GM18907 (cell line): ENCODE data around the gene ITPR1.

Source experiments
- ATAC-seq: cut with Tn5 transposase; IDR thresholded peaks from one replicate; pipeline ENCODE4 v1.9.1; 2021; ENCODE audit warnings: mild to moderate bottlenecking, moderate library complexity; ENCODE audit not compliant: unreplicated experiment

Gene ITPR1

DNA sequence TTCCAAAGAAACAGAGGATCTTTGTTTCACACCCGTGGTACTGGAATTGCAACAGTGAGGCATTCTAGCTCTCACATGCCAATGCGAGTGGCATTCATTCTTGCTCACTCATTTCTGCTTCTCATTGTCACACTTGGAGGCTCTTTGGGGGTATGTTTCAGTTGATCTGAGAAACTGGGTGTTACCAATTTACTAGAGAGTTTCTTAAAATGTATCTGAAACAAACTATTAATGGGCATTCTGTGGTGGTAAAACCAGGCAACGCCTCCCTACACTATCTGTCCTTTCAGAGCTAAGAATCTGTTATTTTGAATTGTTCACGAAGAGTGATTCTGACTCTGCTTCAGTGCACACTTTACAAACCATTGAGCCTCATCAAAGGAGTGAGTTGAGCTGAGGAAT is 345.5 kb downstream of the ITPR1 start:
- peak; percentile 79 for ATAC-seq

DNA sequence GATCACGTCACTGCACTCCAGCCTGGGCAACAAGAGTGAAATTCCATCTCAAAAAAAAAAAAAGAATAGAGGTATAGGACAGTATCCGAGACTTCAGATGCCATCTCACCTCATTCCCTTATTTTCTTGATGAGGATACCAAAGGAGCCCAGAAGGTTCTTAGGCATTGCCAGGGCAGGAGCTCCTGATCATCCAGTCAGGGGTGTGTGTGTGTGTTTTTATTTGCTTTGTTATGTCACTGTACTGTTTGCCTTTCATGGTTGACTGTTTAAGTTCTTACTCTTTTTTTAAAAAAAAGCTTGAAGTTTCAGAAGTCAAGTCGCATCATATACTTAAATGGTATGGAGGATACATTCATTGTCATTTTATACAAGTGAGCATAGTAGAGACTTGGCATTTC is 346.1 kb downstream of the ITPR1 start:
- ATAC-seq, result no peak

DNA sequence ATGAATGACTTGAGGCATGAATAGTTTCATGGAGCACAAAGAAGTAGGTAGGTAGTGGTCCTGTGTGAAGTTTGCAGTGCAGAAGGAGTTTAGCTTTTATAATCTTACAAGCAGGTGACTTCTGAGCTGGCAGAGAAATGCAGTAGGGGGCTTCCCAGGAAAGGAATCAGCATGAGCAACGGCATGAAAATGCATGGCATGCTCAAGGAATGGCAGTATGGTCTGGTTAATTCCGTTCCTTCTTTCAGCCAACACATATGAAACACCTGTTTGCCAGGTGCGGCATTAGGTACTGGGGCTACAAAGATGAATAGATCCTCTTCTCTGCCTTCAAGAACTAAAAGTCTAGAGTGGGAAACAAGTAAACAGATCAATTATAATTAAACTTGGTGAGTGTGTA is 348.1 kb downstream of the ITPR1 start:
- no peak for ATAC-seq

DNA sequence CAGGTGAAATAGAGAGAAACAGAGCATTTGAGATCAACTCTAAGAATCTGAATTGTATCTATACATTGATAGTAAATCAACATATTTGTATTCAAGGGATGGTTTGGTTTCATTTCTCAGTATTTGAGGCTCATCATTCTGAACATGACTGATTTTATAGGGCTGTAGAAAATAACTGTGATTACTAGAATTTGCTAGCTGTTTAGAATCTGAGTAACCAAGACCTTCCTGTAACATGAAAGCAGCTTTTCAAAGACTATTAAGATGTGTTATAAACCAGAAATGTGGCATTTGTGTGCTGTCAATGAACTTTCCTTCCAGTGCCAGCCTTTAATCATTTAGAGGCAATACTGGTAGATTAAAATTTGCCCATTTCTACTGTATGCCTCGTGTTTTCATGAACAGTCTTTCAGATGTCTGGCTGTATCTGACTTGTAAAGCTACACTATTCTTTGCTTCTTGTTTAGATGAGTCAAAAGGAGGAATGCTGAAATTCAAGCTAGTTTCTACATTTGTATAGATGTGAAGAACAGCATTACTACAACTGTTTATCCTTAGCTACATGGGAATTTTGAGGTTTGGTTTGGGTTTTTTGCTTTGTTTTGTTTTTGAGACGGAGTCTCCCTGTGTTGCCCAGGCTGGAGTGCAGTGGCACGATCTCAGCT is 348.8 kb downstream of the ITPR1 start:
- ATAC-seq, result no peak

DNA sequence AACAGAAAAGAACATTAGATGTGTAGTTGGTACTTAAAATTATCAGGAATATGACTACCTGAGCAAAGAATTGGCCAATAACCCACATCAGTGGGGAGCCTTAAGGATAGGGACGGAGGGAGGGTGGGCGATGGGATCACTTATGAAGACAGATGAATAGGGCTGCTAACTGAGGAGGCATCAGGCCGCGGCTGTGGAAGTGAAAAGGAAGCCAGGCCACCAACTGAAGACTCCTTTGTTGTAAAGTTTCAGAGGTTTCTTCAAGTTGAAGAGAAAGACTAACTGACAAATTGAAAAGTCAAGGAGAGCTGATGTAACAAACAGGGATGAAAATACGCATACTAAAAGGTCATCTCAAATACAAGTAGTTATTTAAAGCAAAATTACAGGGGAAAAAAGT is 350.5 kb downstream of the ITPR1 start:
- no peak for ATAC-seq

DNA sequence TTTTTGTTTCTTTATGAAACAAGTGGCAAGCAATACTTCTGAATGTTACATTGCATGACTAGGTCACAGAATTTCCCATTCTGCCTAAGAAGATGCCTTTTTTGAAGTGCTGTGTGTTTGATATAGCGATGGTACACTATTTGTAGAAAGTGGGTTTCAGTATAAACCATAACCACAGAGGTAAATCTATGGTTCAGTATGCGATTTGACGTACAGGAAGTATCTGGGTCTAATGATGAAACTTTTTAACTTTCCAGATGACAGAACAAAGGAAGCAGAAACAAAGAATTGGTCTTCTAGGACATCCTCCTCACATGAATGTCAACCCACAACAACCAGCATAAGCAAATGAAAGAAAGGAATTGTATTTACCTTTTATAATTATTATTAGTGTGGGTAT is 352.7 kb downstream of the ITPR1 start:
- ATAC-seq, result peak; percentile 87

DNA sequence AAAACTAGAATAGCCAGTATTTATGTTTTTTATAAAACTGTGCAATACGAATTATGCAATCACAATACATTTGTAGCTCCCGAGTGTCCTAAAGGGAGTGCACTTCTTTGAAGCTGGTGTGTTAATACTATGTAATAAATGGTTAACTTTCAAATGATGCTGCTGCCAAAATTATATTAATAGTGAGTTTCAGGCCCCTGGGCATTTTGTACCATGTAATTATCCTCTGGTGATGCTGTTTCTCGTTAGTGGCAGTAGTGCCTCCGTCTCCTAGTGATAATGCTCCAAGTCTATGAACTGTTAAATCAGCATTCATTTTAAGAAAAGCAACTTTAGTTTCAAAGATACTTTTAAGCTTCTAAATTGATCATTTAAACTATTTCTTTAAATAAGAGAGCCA is 353.4 kb downstream of the ITPR1 start:
- no peak for ATAC-seq

DNA sequence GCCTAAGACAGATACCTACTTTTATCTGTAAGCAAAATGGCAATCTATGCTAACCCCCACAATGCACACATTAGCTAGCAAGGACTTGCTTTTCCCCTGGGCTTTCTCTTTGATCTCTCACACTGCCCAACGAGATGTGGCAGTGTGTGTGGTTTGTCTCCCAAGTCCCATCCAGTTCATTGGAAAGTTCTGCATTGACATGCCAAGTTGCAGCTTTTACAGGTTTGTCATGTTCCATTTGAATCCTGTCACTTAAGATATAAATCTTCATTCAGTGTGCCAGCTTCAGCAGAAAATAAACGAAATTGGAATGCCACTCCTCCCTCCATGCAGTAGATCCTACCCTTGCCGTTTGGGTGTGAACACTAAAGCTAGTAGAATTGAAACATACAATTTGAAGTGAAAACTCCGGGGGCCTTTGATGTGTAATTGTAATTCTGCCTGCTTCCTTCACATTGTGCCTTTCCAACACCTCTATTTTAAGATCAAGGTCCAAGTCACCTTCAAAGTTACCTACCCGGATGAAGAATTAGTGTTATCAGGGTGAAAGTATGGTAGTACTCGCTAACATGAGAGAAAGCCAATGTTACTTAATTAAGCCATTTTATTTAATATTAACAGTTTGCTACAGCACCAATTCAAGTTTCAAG is 355.2 kb downstream of the ITPR1 start:
- ATAC-seq, result no peak

DNA sequence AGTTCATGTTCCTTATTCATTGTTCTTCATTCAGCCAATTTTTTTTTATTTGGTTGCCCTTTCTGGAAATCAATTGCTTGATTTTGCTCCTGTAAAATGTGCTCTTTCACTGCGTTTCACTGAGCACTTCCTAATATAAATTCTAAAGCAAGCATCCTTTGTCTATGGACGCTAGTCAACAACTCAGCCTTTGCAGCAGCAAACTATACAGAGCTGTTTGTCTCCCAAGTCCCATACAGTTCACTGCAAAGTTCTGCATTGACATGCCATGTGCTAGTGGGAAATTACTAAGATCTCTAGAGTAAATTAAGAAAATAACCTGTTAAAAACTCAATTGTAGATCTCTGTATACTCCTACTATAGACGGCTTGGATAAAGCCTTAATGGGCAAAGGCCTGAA is 356.0 kb downstream of the ITPR1 start:
- ATAC-seq, result no peak

DNA sequence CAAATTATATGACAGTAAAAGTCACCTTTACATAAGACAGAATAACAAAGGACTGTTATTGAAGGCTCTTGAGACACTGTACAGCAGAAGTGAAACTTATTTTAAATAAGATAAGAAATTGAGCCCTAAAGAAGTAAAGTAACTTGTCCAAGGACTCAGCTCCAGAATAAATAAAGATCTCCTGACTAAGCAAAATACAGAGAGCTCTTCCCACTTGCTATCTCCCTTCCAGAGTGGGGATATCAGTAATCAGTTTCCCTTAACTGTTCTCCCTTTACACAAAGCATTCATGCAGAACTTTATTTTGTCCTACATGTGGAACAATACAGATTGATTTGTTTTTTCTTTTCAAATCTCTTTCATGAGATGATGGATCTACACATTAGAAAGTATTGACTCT is 356.6 kb downstream of the ITPR1 start:
- ATAC-seq, result no peak

DNA sequence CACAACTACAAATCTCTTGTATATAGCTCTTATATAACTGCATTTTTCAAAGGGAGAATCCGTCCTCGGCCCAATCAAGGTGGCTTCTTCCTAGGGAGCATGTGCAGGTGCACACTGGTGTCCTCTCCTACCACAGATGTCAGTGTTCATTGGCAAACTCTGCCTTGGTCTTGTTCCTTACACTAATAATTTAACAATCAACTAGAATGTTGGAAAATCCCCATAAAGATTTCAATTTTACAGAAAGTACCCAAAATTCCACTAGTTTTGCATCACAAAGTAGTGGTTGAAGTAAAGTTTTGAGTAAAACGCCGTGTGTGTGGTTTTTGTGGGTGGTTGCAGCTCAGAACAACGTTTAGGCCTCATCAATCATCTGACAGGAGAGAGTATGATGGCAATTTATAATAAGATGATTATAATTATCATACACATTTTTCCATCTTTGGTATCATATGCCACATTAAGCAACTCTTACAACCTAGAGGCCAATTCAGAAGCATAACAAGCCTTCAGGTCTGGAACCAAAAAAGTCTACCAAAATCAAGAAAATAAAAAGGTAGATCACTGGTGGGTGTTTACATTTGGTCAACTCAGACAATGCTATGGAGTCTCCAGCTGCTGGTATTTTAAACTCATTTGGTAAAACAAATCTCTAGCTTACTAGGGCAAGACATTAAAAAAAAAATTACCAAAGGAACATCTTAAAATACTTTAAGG is 357.2 kb downstream of the ITPR1 start:
- peak; percentile 55 for ATAC-seq

DNA sequence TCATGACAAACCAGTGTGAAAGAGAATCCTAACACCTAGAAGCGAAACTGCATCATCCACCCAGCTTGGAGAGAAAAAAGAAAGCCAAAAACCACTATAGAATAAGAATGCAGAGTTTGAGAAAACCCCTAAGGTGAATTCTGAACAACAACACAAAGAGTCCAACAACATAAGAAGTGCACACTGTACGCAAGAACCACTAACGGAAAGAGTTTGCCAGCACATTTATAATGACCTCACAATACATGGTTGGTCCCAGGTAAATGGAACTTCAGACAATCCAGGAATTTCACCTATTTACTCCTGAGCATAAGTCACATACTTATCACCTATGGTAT is 357.7 kb downstream of the ITPR1 start:
- peak; percentile 51 for ATAC-seq

DNA sequence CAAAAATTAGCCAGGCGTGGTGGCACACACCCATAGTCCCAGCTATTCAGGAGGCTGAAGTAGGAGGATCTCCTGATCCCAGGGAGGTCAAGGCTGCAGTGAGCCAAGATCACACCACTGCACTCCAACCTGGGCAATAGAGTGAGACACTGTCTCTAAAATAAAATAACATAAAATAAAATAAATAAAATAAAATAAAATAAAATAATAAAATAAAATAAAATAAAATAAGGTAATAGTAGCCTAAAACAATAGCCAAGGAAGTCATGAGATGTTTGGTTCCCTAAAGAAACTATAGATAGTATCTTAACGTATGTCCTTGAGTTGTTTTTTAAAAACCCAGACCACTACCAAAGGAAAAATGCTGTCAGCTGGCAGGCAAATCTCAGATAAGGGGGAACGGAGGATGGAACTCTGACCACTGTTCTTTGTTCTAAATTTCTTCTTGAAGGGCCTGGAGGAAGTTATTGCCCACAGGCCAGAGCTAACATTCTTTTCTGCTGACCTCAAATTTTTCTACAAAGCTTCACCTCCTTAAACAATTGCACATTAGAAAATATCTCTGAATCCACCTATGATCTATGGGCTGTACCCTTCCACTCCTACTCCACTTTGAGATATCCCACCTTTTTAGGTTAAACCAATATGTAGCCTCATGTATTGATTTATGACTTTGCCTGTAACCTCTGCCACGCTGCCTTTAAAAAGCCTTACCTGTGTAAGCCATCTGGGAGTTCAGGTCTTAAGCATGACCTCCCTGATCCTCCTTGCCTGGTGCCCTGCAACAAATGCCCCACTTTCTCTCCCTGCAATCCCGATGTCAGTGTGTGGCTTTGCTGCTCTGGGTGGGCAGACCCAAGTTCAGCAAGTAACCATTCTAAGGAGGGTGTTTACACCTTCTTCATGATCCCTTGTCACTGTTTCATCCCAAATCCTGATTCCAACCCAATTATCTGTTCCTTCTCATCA is 359.9 kb downstream of the ITPR1 start:
- ATAC-seq, result no peak

DNA sequence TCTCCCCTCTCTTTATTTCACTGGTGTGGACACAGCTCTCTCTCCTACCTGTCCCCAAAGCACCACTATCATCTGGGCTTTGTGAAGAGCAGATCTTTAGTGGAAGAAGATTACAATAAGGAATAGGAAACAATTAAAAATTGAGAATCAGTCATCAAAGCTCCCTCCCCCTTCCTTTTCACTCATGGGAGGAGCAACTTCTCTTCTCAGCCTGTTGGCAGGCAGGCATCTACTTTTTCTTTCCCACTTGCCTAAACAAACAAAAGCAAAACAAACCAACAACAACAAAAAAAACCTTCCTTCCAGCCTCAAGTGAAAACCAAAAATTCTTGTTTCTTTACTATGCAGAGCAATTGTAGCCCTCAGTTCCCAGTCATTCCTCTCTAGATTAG is 360.6 kb downstream of the ITPR1 start:
- no peak for ATAC-seq

DNA sequence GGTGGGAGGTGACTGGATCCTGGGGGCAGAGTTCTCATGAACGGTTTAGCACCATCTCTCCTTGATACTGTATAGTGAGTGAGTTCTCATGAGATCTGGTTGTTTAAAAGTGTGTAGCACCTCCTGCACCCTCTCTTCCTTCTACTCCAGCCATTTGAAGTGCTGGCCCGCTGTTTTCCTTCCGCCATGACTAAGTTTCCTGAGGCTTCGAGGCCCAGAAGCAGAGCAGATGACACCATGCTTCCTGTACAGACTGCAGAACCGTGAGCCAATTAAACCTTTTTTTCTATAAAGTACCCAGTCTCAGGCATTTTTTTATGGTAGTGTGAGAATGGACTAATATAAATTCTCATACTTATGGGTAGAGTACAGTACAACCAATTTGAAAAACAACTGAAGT is 362.5 kb downstream of the ITPR1 start:
- no peak for ATAC-seq

DNA sequence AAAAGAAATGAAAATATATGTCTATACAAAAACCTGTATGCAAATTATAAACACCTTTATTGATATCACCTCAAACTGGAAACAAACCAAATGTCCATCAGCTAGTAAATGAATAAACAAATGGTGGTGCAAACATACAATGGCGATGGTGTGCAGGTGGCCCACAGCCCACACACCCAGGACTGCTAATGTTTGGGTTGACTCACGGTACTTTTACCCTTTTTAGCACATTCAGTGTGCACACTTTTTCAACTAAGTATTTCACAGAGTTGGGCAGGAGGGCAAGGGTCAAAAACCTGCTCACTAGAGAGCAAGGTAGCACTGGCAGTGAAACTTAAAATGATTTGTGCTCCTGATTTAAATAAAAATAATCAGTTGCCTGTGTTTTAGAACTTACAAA is 363.0 kb downstream of the ITPR1 start:
- ATAC-seq, result peak; percentile 74

DNA sequence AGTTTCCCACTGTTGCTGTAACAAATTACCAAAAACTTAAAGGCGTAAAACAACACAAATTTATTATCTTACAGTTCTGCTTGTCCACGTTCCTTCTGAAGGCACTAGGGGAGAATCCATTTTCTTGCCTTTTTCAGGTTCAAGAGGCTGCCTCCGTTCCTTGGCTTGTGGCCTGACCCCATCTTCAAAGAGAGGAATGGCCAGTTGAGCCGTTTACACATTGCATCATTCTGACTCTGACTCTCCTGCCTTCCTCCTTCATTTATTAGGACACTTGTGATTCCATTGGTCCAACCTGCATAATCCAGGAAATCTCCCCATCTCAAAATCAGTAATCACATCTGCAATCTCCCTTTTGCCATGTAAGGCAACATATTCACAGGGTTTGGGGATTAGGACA is 363.4 kb downstream of the ITPR1 start:
- ATAC-seq, result no peak

DNA sequence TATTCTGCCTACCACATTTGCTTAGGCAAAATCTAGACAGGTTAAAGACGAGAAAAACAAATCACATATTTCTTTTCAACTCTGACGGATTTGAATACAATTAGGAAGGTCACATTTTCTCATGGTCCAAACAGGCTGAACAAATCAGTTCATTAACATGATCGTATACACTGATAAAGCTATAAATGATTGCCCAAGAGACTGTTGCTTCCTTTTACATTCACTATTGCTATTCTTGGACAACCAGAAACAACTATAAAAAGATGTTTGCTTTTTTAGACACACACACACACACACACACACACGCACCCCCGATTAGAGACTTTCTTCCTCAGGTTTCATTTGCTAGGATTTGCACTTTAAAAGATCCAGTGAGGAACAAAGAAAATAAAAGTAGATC is 363.8 kb downstream of the ITPR1 start:
- no peak for ATAC-seq

DNA sequence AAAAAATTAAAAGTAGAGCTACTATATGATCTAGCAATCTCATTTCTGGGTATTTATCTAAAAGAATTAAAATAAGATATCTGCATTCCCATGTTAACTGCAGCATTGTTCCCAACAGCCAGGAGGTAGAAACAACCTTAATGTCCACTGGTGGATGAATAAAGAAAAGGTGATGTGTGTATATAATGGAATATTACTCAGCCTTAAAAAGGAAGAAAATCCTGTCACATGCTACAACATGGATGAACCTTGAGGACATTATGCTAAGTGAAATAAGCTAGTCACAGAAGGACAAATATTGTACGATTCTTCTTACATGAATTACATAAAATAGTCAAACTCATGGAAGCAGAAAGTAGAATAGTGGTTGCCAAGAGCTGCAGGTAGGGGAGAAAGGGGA is 366.6 kb downstream of the ITPR1 start:
- no peak for ATAC-seq

DNA sequence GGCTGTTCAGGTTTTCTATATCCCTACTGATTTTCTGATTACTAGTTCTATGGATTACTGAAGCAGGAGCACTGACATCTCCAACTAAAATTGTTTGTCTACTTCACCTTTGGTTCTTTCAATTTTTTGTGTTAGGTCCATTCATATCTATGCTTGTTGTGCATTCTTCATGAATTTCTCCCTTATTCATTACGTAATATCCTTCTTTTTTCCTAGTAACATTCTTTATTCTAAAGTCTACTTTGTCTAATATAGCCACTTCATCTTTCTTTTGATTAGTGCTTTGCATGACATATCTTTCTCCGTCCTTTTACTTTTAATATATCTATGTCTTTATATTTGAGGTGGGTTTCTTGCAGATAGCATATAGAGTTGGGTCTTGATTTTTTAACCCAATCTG is 369.8 kb downstream of the ITPR1 start:
- ATAC-seq, result no peak

DNA sequence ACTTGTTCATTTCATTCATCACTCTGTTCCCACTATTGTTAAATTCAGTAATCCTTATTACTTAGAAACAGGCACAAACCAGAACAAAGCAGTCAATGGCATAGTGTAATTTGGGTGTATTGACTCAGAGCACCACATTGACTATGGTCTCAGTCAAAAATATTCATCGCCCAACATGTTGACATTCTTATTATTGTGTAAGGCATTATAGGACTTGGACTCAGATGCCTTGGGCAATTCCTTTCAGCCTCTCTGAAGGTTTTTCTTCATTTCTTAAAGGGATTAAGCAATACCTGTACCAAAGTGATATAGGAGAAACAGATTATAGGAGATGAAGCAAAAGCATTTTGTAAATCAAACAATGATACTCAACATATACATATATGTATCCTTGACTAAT is 371.4 kb downstream of the ITPR1 start:
- no peak for ATAC-seq
